ENCODE results near the gene POLDIP2.

Gene POLDIP2

DNA sequence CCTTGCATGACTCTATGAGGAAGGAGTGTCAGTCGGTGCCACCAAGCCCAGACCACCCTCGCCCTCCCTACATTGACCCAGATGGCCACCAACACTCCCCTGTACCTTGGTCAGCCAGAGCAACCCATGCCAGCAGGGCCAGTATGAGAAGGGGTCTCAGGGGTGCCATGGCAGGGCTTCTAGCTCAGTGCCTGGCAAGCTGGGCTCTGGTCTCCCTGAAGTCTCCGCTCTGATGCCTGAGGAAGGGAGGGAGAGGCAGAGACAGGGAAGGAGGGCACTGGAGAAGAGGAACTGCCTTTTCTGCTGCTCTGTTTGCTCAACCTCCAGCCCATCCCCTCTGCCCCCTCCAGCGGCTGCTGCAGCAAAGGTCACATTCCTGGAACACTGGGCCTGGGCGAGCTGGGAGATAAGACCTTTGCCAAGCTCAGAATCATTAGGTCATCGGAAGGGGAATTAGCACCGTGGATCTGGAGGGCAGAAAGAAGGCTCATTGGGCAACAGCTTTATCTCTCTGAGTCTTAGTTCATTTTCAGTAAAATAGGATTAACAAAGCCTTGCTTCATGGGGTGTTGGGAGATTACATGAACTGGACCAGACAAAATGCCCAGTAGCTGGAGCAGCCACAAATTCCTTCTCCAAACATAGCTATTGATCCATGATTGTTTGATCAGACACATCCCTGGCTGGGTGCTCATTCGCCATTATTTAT, 12.9 kb upstream of the POLDIP2 start, which contains the start of gene VTN:
VTN (minus strand) TSS at position 273 of the 709 bp plus-strand sequence; CDS start at position 169, 104 bp downstream.
- no peak for TF ChIP-seq POLR2AphosphoS5 (IDR thresholded peaks at IDR 0.05; ENCODE audit: low read depth, low read length)
- TF ChIP-seq TAF1 (IDR thresholded peaks at IDR 0.05; ENCODE audit: borderline replicate concordance, low read depth, low read length) = no peak
- TF ChIP-seq POLR2A (IDR thresholded peaks at IDR 0.05; ENCODE audit: low read depth, low read length) = no peak
- FAIRE-seq (no peak), DNase-seq (ENCODE audit: insufficient read length) (no peak)

GRCh38 chr17:28369684-28370034, 12.3 kb upstream of the POLDIP2 start:
- TF ChIP-seq POLR2A (IDR thresholded peaks at IDR 0.05; ENCODE audit: low read depth, low read length) (no peak), POLR2AphosphoS5 (IDR thresholded peaks at IDR 0.05; ENCODE audit: low read depth, low read length) (no peak), TAF1 (IDR thresholded peaks at IDR 0.05; ENCODE audit: borderline replicate concordance, low read depth, low read length) (no peak)
- DNase-seq (ENCODE audit: insufficient read length) (no peak), FAIRE-seq (no peak)

GRCh38 chr17:28368915-28369683, 11.8 kb upstream of the POLDIP2 start:
- FAIRE-seq (no peak), DNase-seq (ENCODE audit: insufficient read length) (no peak)
- no peak for TF ChIP-seq TAF1 (IDR thresholded peaks at IDR 0.05; ENCODE audit: borderline replicate concordance, low read depth, low read length)
- no peak for TF ChIP-seq POLR2AphosphoS5 (IDR thresholded peaks at IDR 0.05; ENCODE audit: low read depth, low read length)
- no peak for TF ChIP-seq POLR2A (IDR thresholded peaks at IDR 0.05; ENCODE audit: low read depth, low read length)

DNA sequence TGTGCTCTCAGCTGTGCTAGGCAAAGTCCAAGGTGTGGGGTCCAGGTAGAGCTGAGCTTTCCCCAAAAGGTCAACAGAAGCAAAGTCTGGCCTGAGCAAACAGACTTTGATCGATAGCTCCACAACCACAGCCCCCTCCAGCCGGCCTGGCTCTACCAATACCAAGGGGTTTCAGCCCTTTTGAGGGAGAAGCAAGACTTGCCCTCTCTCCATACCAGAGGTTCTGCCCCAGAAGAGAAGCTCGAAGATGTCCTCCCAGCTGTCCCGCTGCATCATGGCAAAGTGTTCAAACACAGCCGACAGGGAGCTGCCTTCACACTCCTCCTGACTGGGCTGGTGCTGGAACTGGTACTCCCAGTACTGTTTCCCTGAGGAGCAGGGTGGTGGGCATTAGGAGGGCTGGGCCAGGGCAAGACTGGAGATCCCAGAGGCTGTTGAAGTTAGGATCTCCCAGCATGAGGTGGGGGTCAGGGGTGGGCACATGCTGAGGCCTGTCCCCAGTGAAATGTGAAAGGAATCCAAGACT, 11.0 kb upstream of the POLDIP2 start:
- no peak for TF ChIP-seq TAF1 (IDR thresholded peaks at IDR 0.05; ENCODE audit: borderline replicate concordance, low read depth, low read length)
- no peak for TF ChIP-seq POLR2AphosphoS5 (IDR thresholded peaks at IDR 0.05; ENCODE audit: low read depth, low read length)
- FAIRE-seq (no peak), DNase-seq (ENCODE audit: insufficient read length) (no peak)

GRCh38 chr17:28367641-28368305, 10.4 kb upstream of the POLDIP2 start:
- TF ChIP-seq POLR2AphosphoS5 (IDR thresholded peaks at IDR 0.05; ENCODE audit: low read depth, low read length) = peak; percentile 37; the same call in 1 of the 2 replicates
- TF ChIP-seq POLR2A (IDR thresholded peaks at IDR 0.05; ENCODE audit: low read depth, low read length) = no peak
- TF ChIP-seq TAF1 (IDR thresholded peaks at IDR 0.05; ENCODE audit: borderline replicate concordance, low read depth, low read length) = no peak
- no peak for FAIRE-seq
- no peak for DNase-seq (ENCODE audit: insufficient read length)

DNA sequence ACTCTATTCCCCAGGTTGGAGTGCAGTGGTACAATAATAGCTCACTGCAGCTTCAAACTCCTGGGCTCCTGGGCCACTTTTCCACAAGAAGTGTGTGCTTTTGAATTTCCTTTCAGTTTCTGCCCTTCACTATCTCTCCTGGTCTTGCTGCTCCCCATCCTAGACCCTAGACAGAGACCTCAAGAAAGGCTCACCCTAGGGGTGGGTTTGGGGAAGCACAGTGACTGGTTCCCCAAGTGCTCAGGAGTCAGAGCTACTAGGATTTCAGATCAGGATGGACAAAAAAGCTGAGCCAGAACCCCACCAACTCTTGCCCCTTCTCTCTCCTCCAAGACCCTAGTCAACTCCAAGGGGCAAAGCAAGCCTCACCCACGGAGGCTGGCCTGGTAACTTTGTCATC, 9.3 kb upstream of the POLDIP2 start:
- TF ChIP-seq POLR2AphosphoS5 (IDR thresholded peaks at IDR 0.05; ENCODE audit: low read depth, low read length) (no peak), TAF1 (IDR thresholded peaks at IDR 0.05; ENCODE audit: borderline replicate concordance, low read depth, low read length) (no peak), POLR2A (IDR thresholded peaks at IDR 0.05; ENCODE audit: low read depth, low read length) (no peak)
- FAIRE-seq (no peak), DNase-seq (ENCODE audit: insufficient read length) (no peak)

GRCh38 chr17:28365487-28365886, 8.2 kb upstream of the POLDIP2 start:
- TF ChIP-seq TAF1 (IDR thresholded peaks at IDR 0.05; ENCODE audit: borderline replicate concordance, low read depth, low read length) = no peak
- no peak for TF ChIP-seq POLR2A (IDR thresholded peaks at IDR 0.05; ENCODE audit: low read depth, low read length)
- no peak for TF ChIP-seq POLR2AphosphoS5 (IDR thresholded peaks at IDR 0.05; ENCODE audit: low read depth, low read length)
- DNase-seq (ENCODE audit: insufficient read length) (no peak), FAIRE-seq (no peak)

GRCh38 chr17:28364665-28365363, 7.5 kb upstream of the POLDIP2 start, which contains the start of gene SEBOX:
TSS of gene SEBOX (minus strand) at chr17:28365199. CDS start at chr17:28365151, 48 bp downstream.
- no peak for FAIRE-seq
- no peak for DNase-seq (ENCODE audit: insufficient read length)

GRCh38 chr17:28363776-28364650, 6.7 kb upstream of the POLDIP2 start:
- no peak for DNase-seq (ENCODE audit: insufficient read length)
- no peak for FAIRE-seq
- TF ChIP-seq POLR2A (IDR thresholded peaks at IDR 0.05; ENCODE audit: low read depth, low read length) (no peak), TAF1 (IDR thresholded peaks at IDR 0.05; ENCODE audit: borderline replicate concordance, low read depth, low read length) (no peak), POLR2AphosphoS5 (IDR thresholded peaks at IDR 0.05; ENCODE audit: low read depth, low read length) (no peak)

More at GRCh38 chr17:28364665-28365363, 7.5 kb upstream of the POLDIP2 start, which contains the start of gene SEBOX:
- TF ChIP-seq TAF1 (IDR thresholded peaks at IDR 0.05; ENCODE audit: borderline replicate concordance, low read depth, low read length) (no peak), POLR2A (IDR thresholded peaks at IDR 0.05; ENCODE audit: low read depth, low read length) (peak; percentile 29; the same call in 1 of the 2 replicates)

DNA sequence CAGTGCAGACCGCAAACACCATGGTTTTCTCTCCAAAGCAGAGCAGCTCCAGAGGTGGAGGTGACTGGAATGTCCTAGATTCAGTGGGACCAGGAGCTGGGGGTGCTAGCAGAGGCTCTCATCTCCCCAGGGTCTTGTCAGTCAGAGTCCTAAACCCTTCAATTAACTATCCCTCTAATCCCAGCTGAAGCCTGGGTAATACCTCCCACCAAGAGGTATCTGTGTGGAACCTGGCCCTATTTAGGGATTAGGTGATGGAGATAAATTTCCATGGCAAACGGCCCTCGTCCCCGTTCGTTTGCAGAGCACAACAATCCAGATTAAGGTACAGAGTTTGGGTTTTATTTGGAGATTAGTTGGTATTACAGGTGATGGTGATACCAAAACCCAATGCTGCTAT, 5.9 kb upstream of the POLDIP2 start:
- TF ChIP-seq POLR2A (IDR thresholded peaks at IDR 0.05; ENCODE audit: low read depth, low read length) (no peak), POLR2AphosphoS5 (IDR thresholded peaks at IDR 0.05; ENCODE audit: low read depth, low read length) (no peak), TAF1 (IDR thresholded peaks at IDR 0.05; ENCODE audit: borderline replicate concordance, low read depth, low read length) (no peak)
- FAIRE-seq (no peak), DNase-seq (ENCODE audit: insufficient read length) (no peak)
